HG02571 (cell line): ENCODE measurements around the gene ZBTB47.

Experiments
- ATAC-seq: cut with Tn5 transposase; IDR thresholded peaks from one replicate; pipeline ENCODE4 v1.9.1; 2021; ENCODE audit warnings: mild to moderate bottlenecking, moderate library complexity; ENCODE audit not compliant: unreplicated experiment

ZBTB47 gene

GRCh38 chr3:42653560-42654330 is at the start of gene ZBTB47:
ZBTB47 (plus strand) TSS chr3:42653697; CDS start chr3:42658356, 4,659 bp downstream.
- ATAC-seq: no peak

DNA sequence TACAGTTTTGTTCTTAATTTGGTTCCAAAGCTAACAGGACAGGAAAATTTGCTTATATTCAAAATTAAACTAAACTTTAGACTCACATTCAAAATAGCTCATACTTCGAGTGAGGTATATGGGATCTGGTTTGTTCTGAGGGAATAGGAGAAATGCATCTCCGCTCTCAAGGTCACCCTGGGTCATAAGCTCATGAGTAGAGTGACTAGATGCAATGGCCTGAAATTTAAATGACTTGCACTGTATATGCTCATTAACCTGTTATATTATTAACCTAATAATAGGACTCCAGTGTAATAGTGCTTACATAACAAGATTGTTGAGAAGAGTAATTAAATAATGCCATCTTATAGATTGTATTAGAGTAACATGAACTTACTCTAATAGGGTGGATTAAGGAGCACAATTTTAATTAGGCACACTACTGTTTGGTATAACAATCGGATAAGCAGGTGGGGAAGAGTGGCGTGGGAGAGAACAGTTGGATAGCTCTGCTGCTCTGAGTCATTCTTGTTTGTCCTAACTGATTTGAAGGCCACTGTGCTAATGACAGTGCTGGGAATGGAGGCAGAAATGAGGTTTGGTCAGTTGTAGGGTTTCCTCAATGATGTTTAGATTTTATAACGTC is 47.8 kb upstream of the ZBTB47 start:
- no peak for ATAC-seq

DNA sequence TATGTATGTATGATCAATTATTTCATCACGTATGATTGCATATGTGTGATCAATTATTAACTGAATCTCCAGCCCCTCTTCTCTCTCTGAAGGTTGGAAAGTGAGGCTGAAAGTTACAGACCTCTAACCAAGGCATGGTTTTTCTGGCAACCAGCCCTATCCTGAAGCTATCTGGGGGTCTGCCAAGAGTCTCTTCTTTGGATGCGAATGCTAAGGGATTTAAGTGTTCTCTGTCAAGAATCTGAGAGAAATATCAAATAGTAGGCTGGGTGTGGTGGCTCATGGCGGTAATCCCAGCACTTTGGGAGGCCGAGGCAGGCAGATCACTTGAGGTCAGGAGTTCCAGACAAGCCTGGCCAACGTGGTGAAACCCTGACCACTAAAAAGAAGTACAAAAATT is 44.9 kb upstream of the ZBTB47 start:
- ATAC-seq: no peak

DNA sequence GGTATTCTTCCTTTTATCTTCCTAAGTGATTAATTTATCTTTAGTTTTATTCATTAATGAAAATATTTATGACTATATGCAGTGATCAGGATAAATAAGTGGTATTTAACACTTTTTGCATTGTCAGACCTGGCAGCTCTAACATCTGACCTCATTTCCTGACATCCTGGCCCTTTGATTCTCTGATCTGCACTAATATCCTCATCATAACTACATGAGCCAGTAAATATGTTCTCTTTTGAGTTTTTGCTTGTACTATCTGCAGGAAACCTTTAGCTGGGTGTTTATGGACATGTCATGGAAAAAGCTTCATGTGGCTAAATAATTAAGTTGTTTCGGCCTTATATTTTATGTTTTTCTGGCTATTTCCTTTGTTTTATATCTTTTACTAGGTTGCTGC is 42.5 kb upstream of the ZBTB47 start:
- no peak for ATAC-seq

- no peak for ATAC-seq
These were observed 41.3 kb upstream of the ZBTB47 start for GRCh38 chr3:42612217-42612616.

- no peak for ATAC-seq
These were observed 40.6 kb upstream of the ZBTB47 start for GRCh38 chr3:42612928-42613327.

- no peak for ATAC-seq
These were observed 40.0 kb upstream of the ZBTB47 start for GRCh38 chr3:42613462-42613861.

GRCh38 chr3:42631620-42632019 is 21.9 kb upstream of the ZBTB47 start:
- no peak for ATAC-seq

DNA sequence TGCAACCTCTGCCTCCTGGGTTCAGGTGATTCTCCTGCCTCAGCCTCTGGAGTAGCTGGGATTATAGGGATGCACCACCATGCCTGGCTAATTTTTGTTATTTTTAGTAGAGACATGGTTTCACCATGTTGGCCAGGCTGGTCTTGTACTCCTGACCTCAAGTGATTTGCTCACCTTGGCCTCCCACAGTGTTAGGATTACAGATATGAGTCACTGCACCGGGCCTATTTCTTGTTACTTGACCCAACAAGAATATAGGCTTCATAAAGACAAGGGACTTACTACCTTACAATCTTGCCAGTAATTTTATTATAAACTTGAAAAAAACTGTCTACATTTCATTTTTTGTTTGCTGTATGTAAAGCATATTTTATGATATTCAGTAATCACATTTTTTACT is 21.4 kb upstream of the ZBTB47 start:
- ATAC-seq: no peak

- no peak for ATAC-seq
These were observed 20.0 kb upstream of the ZBTB47 start for GRCh38 chr3:42633544-42633943.

- ATAC-seq: no peak
These were observed 18.4 kb upstream of the ZBTB47 start for GRCh38 chr3:42635111-42635510.

- ATAC-seq: no peak
These were observed 16.5 kb upstream of the ZBTB47 start for GRCh38 chr3:42637001-42637400.

DNA sequence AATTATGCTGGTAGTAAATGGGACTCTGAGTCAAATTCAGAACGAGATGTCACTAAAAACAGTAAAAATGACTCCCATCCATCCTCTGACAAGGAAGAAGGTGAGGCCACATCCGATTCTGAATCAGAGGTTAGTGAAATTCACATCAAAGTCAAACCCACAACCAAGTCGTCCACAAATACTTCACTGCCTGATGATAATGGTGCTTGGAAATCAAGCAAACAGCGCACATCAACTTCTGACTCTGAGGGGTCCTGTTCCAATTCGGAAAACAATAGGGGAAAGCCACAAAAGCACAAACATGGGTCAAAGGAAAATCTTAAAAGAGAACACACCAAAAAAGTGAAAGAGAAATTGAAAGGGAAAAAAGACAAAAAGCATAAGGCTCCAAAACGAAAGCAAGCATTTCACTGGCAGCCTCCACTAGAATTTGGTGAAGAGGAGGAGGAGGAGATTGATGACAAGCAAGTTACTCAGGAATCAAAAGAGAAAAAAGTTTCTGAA is 15.1 kb upstream of the ZBTB47 start:
- ATAC-seq: no peak

GRCh38 chr3:42639192-42639591 is 14.3 kb upstream of the ZBTB47 start:
- ATAC-seq: no peak

DNA sequence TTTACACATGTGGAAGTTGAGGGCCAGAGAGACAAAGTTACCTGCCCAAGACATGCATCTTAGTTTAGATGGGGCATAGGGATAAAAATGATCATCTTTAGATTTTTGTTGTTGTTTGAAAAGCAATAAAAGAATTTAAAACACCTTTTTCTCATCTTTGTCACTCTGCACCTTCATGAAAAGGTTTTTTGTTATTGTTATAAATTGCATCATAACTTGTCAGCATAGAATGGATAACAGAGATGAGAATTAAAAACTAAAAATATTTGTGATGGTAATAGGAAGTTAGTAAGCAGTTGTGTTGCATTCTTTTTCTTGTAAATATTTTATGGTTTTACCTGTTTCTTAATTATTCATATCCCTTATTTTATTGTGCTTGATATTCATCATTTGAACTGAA is 13.4 kb upstream of the ZBTB47 start:
- ATAC-seq: no peak

DNA sequence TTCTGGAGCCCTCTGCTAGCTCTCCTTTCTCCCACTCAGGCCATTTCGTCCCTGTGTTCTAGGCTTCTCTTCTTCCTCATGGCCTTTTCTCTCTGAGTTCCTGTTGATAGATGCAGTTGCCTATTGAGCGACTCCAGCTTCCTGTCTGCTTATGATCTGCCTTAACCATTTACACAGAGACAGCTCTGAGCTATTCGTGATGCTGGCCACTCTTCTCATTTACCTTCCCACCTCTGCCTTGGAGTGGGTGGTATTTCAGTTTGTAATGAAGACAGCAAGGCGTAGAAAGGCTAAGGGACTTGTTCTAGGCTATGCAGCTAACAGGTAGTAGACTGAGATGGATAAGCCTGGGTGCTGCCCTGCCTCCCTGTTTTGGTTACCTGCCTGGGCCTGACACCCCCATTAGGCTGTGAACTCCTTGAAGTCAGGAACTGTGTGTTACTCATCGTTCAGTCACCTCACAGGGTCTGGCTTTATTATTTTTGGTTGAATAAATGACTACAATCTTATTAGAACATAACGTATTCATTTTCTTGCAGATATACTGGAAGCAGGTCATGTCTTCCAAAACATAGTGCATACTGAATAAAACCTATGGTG is 12.6 kb upstream of the ZBTB47 start:
- ATAC-seq: no peak

DNA sequence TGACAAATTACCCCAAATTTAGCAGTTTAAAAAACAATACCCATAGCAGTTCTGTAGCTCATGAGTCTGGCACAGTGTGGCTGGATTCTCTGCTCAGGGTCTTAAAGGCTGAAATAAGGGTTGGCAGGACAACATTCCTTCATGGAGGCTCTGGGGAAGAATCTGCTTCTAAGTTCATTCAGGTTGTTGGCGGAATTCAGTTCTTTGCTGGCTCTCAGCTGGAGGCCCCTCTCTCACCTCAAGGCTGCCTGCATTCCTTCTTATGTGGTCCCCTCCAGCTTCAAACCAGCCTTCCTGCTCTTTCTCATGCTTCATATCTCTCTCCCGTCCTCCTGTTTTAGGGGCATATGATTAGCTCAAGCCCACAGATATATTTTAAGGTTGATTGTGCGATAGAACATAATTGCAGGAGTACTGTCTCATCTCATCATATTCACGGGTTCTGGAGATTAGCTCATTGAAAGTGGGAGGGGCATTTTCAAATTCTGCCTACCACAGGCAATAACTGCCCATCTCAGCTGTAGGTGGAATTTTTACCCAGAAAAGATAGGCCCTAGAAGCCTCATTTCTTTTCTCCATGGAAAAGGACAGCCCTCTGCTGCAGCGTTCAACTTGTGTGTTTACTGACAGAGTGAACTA is 5.6 kb upstream of the ZBTB47 start:
- ATAC-seq: no peak

- ATAC-seq: no peak
These were observed 4.5 kb upstream of the ZBTB47 start for GRCh38 chr3:42649006-42649405.

GRCh38 chr3:42649783-42650182 is 3.7 kb upstream of the ZBTB47 start:
- no peak for ATAC-seq

DNA sequence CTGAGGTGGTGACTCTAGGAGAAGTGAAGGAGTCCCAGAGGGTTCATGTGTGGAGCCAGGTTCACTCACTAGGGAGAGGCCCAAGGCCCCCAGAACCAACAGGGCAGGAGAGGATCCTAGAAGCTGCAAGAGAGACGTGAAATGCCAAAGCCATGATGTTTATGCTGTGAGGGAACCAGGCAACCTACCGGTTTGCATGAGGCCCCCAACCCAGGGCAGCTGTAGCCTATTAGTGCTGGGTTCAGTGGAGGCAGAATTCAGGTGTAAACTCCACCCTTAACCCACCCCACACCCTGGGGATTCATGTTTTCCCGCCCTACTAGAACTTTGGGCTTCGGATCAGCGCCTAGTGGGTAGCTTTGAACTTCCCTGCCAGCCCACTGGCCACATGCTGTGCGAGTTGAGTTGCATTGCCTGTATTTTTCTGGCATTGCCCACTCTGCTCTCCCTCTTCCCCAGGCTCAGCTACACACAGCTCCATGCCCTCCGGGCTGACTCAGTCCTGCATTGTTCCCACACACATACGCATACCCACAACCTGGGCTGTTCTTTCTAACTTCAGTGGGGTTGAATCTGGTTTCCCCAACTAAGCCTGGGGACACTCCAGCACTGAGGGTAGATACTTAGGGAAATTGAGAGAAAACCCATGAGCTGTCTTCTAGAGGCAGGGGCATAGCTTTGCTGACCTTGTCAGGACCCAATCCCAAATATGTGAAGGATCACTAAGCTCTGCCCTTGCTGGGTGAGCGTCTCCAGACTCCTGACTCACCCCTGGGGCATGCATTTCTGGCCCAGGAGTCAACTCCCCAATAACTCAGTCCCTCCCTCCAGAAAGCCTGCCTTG is 2.0 kb upstream of the ZBTB47 start:
- no peak for ATAC-seq

DNA sequence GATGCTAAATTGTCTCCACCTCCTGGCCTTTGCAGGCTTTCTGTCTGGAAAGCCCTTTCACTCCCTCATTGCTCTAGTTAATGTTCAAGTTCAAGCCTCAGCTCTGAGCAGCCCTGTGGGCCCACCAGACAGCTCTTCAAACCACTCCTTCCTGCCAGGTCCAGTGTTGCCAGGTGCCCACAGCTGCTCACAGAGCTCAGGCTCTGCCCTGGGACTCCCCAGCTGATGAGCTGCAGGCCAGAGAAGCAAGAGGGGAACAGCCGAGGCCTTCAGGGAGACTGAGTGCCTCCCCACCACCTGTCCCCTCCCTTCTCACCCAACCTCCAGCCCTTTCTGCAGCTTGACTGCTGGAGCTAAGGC is 1.3 kb upstream of the ZBTB47 start:
- no peak for ATAC-seq
